ENCODE results near the gene WDR41. TPM values are rescaled to one million over a fixed set of nuclear protein-coding genes. Genes with fewer than 3 reads are reported as not detected.
"Not testable (repeated sequence)": the region's sequence is repeated elsewhere in the genome, so short reads cannot be mapped to it uniquely, and the experiment has no call there.

Gene WDR41
- total RNA-seq, 1 experiment from 2014 or later: 54.1 TPM

GRCh38 chr5:77483682-77484081 lies 8.4 kb downstream of the WDR41 start:
- CTCF ChIA-PET: interaction anchor here (1.8 kb wide), 1 partner anchor 9 kb away, joined by 9 read pairs; the partner anchor contains the start of gene WDR41
- no peaks in the 10 kb centered on the region for H4K20me1 ChIP-seq (ENCODE audit: insufficient read depth)
- H3K27me3 ChIP-seq (ENCODE audit: insufficient read depth, low read length): no peaks in the 10 kb centered on the region
- ATAC-seq: no peak
- no peaks in the 10 kb centered on the region for H3K4me1 ChIP-seq (ENCODE audit: control insufficient read depth in 1 of 2, insufficient read depth in 2 of 2, low read length in 2 of 2)
- H3K36me3 ChIP-seq (ENCODE audit: control insufficient read depth in 1 of 2, insufficient read depth in 2 of 2, low read length in 2 of 2): peaks cover 7 to 19% of the 10 kb centered on the region in 2 experiments; a peak in 3 of 4 replicates
- H3K4me2 ChIP-seq (ENCODE audit: low read length): no peak overlapping the region
- RAD21 ChIA-PET (ENCODE audit: low non-redundant PET in 1 of 2, low total read pairs in 2 of 2, uncharacterized antibody in 2 of 2, unreplicated experiment in 2 of 2): no interaction called here
- H2AFZ ChIP-seq (ENCODE audit: low read depth, low read length, poor library complexity, severe bottlenecking): no peak overlapping the region
- H3K9me2 ChIP-seq (ENCODE audit: insufficient read depth): no peaks in the 10 kb centered on the region
- H3K9me3 ChIP-seq (ENCODE audit: control insufficient read depth in 1 of 2, insufficient read depth in 1 of 2, low read depth in 1 of 2, low read length in 2 of 2): no peaks in the 10 kb centered on the region
- H3K27ac ChIP-seq (ENCODE audit: low read depth, low read length): no peak overlapping the region
- POLR2A ChIA-PET: interaction anchor here (0.9 kb wide), 1 partner anchor 9 kb away, joined by 3 read pairs; the partner anchor contains the start of gene WDR41
- no peak overlapping the region for H3K4me3 ChIP-seq (replicated peaks in 1 of 2; ENCODE audit: low read depth in 1 of 2, low read length in 2 of 2)
- no peak for DNase-seq (ENCODE audit: low read depth, low spot score)
- intact Hi-C loops (cut with micrococcal nuclease): no loop called here
- TF ChIP-seq ATF3 (IDR thresholded peaks at IDR 0.05): no peak
- no peak for TF ChIP-seq CTCF (IDR thresholded peaks at IDR 0.05 in 2 of 3, conservative IDR thresholded peaks at IDR 0.05 in 1 of 3; ENCODE audit: borderline replicate concordance in 1 of 3, insufficient read depth in 1 of 3, low read depth in 2 of 3, low read length in 2 of 3)
- no peak for TF ChIP-seq POLR2A (IDR thresholded peaks at IDR 0.05; ENCODE audit: borderline replicate concordance, extremely low read depth, insufficient read depth, insufficient read length)
- TF ChIP-seq POLR2AphosphoS5 (IDR thresholded peaks at IDR 0.05; ENCODE audit: low read depth, low read length): no peak
- no peak for TF ChIP-seq ZFX (IDR thresholded peaks at IDR 0.05)
- no peak for TF ChIP-seq REST (IDR thresholded peaks at IDR 0.05; ENCODE audit: low read depth)
- no peak for TF ChIP-seq CEBPB (IDR thresholded peaks at IDR 0.05; ENCODE audit: low read depth)
- TF ChIP-seq JUND (IDR thresholded peaks at IDR 0.05): no peak
- TF ChIP-seq ZBTB33 (IDR thresholded peaks at IDR 0.05; ENCODE audit: extremely low read depth, insufficient replicate concordance, low read length): no peak
- no peak for TF ChIP-seq YY1 (IDR thresholded peaks at IDR 0.05; ENCODE audit: extremely low read depth, insufficient replicate concordance, low read depth, low read length)
- TF ChIP-seq SRF (IDR thresholded peaks at IDR 0.05; ENCODE audit: low read depth): no peak
- TF ChIP-seq SP1 (IDR thresholded peaks at IDR 0.05; ENCODE audit: low read depth): no peak
- TF ChIP-seq FOSL1 (IDR thresholded peaks at IDR 0.05; ENCODE audit: low read depth): no peak
- no peak for TF ChIP-seq EZH2phosphoT487 (IDR thresholded peaks at IDR 0.05; ENCODE audit: borderline replicate concordance)
- H3K9ac ChIP-seq (ENCODE audit: low read length): no peak overlapping the region
- H3K79me2 ChIP-seq (ENCODE audit: insufficient read depth, low read length): peaks cover 11% of the 10 kb centered on the region
- BruUV-seq (replicated peaks): no TSS peak

- H2AFZ ChIP-seq (ENCODE audit: low read depth, low read length, poor library complexity, severe bottlenecking); ATAC-seq; DNase-seq (ENCODE audit: low read depth, low spot score); H3K9ac ChIP-seq (ENCODE audit: low read length); intact Hi-C loops (cut with micrococcal nuclease); BruUV-seq (replicated peaks); H3K27me3 ChIP-seq (ENCODE audit: insufficient read depth, low read length); H3K79me2 ChIP-seq (ENCODE audit: insufficient read depth, low read length); POLR2A ChIA-PET; H3K4me1 ChIP-seq (ENCODE audit: control insufficient read depth in 1 of 2, insufficient read depth in 2 of 2, low read length in 2 of 2); CTCF ChIA-PET; RAD21 ChIA-PET (ENCODE audit: low non-redundant PET in 1 of 2, low total read pairs in 2 of 2, uncharacterized antibody in 2 of 2, unreplicated experiment in 2 of 2); H3K36me3 ChIP-seq (ENCODE audit: control insufficient read depth in 1 of 2, insufficient read depth in 2 of 2, low read length in 2 of 2); H4K20me1 ChIP-seq (ENCODE audit: insufficient read depth); H3K4me3 ChIP-seq (replicated peaks in 1 of 2; ENCODE audit: low read depth in 1 of 2, low read length in 2 of 2); H3K9me3 ChIP-seq (ENCODE audit: control insufficient read depth in 1 of 2, insufficient read depth in 1 of 2, low read depth in 1 of 2, low read length in 2 of 2); H3K4me2 ChIP-seq (ENCODE audit: low read length); H3K9me2 ChIP-seq (ENCODE audit: insufficient read depth); H3K27ac ChIP-seq (ENCODE audit: low read depth, low read length): not testable (repeated sequence)
These were observed 17.1 kb downstream of the WDR41 start for GRCh38 chr5:77475041-77475440.

Measured in HCT116 (cell line).